HG03442 (cell line): ENCODE measurements around the gene SLC25A24.
A peak's percentile ranks its signal among the peaks of the same experiment; 100 is the strongest.
"Not testable (repeated sequence)": the region's sequence is repeated elsewhere in the genome, so short reads cannot be mapped to it uniquely, and the experiment has no call there.

ENCODE experiments used
- ATAC-seq: cut with Tn5 transposase; IDR thresholded peaks from one replicate; pipeline ENCODE4 v1.9.1; 2021; ENCODE audit warnings: mild to moderate bottlenecking, moderate library complexity; ENCODE audit not compliant: unreplicated experiment

The SLC25A24 gene

DNA sequence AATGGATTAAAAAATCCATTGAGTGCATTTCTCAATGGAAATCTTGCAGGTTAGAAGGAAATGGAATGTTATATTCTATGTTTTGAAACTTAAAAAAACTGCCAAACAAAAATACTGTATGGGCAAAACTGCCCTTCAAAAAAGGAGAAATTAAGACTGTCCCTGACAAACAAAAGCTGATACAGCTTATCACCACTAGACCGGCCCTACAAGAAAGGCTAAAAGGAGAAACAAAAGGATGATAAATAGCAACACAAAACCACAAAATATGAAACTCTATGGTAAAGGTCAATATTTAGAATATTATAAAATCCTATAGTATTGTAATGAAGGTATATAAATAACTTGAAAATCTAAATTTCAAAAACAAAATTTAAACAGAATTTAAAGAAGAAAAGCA, 60.0 kb downstream of the SLC25A24 start:
- ATAC-seq: no peak

DNA sequence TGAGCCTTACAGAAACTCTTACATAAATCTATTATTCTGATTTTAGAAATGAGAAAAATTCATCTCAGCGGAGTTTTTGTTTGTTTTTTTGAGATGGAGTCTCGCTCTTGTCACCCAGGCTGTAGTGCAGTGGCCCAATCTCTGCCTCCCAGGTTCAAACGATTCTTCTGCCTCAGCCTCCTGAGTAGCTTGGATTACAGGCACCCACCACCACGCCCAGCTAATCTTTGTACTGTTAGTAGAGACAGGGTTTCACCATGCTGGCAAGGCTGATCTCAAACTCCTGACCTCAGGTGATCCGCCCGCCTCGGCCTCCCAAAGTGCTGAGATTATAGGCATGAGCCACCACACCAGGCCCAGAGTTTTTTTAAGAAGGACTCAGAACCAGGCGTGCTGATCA, 60.6 kb downstream of the SLC25A24 start:
- ATAC-seq: not testable (repeated sequence)

DNA sequence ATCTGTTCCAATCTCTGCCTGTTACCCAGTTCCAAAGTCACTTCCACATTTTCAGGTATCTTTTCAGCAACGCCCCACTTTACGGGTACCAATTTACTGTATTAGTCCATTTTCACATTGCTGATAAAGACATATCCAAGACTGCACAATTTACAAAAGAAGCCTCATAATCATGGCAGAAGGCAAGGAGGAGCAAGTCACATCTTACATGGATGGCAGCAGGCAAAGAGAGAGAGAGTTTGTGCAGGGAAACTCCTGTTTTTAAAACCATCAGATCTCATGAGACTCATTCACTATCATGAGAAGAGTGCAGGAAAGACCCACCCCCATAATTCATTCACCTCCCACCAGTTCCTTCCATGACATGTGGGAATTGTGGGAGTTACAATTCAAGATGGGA, 67.0 kb downstream of the SLC25A24 start:
- not testable (repeated sequence) for ATAC-seq

DNA sequence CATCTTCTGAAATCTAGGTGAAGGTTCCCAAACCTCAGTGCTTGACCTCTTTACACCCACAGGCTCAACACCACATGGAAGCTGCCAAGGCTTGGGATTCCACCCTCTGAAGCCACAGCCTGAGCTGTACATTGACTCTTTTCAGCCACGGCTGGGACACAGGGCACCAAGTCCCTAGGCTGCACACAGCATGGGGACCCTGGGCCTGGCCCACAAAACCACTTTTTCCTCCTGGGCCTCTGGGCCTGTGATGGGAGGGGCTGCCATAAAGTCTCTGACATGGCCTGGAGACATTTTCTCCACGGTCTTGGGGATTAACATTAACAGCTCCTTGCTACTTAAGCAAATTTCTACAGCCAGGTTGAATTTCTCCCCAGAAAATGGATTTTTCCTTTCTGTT, 67.8 kb downstream of the SLC25A24 start:
- ATAC-seq: not testable (repeated sequence)

DNA sequence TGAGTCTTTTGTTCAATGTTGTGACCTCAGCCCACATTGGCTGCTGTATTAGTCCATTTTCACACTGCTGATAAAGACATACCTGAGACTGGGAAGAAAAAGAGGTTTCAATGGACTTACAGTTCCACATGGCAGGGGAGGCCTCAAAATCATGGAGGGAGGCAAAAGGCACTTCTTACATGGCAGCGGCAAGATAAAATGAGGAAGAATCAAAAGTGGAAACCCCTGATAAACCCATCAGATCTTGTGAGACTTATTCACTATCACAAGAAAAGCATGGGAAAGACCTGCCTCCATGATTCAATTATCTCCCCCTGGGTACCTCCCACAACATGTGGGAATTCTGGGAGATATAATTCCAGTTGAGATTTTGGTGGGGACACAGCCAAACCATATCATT, 68.9 kb downstream of the SLC25A24 start:
- not testable (repeated sequence) for ATAC-seq

DNA sequence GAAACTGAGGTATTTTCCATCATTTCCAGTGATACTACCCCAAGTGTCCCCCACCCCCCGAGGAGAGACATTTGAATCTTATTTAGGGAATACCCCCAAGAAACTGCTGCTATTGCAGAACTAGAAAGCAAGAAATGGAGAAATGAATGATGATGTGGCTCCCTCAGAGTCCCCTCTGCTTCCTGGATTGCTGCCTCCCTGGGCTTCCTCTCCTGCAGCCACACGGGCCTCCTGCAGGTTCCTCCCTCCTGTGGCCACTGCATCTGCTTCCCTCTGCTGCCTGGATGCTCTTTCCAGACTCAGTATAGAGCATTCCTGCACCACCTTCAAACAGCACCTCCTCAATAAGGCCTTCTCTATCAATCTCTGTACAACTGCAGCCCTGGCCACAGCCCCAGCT, 69.3 kb downstream of the SLC25A24 start:
- no peak for ATAC-seq

DNA sequence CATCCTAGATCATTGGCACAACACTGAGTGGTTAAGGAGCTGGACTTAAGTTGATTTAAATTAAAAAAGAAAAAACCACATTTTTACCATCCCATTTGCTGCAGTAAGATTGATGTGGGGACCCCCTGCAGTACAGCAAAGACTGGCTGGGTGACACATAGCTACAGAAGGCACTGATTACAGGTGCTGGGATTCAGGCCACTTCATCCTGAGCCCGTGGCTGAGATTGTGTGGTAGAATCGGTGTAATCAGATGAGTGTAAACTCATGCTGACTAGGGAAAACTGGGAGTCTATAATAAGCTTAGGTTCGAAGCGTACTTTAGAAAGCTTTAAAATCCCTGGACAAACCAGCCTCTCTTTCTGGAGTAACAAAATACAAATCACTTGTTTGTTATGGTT, 70.1 kb downstream of the SLC25A24 start:
- no peak for ATAC-seq

DNA sequence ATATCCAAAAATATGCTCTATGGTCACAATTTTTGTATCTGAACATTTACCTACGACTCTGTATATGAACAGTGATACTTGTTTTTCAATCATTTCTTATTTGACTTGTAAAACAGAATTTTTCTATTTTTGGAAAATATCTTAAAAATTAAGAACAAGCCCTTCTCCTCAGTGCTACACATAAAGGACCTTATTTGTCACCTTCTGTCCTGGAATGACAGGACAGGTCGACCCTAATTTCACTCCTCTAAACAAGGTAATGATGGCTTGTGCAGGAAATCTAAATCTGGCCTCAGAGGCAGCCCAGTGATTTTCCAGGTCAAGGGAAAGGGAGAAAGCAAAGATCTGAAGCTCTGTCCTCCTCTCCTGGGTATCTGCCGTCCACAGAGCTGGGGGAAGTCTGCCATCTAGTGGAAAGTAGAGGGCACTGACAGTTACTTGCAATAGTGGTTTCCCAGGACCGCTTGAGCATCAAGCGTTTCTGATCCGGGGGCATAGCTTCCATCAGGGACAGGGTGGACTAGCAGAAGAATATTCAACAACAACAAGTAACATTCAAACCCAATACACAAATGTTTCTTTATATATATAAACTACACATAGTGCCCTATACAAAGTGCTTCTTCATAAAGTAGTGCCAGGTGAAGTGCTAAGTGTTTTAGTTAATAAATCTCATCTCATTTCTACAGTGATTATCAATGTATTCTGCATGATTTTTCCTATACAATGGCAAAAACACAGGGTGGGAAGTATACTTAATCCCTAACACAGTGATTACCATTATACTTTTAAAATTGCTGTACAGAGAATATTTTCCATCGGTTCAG, 74.6 kb downstream of the SLC25A24 start:
- ATAC-seq: peak; percentile 92

DNA sequence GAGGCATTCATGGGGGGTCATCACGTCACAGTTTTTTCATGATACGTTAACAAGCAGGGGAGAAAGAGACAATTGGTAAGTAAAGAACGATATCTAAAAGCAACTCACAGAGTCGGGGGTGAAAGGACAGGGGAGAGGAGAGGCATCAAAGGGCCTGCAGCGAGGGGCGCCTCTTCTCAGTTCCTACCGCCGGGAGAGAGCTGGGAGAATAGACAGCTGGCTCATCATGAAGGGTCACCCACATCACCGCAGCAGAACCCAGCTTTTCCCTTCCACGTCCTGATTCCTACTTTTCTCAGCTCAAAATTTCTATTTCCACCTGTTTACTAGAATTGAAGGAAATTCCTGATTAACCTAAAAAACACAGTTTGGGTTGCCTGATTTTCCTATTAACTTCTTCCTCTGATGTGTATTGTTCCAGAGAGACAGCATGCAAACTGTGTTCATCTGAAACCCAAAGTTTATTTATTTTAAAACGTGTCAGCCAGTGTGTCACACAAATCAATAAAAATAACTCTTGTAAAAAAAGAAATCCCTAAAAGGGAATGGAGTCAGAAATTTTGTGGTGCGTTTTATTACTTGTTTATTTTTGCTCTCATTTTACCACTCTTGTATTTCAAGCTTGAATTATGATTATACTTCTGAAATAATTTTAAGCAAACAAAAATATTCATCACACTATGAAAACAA, 75.4 kb downstream of the SLC25A24 start:
- ATAC-seq: no peak

DNA sequence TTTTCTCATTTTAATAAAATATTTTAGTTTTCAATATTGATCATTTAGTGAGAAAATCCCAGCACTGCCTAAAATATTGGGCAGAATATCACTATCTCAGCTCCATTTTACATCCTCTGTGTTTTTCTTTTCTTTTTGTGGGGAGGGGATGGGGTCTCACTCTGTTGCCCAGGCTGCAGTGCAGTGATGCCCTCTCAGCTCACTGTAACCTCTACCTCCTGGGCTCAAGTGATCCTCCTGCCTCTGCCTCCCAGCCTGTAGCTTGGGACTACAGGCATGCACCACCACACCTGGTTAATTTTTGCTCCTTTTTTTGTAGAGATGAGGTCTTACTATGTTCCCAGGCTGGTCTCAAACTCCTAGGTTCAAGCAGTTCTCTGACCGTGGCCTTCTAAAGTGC, 76.1 kb downstream of the SLC25A24 start:
- ATAC-seq: no peak

DNA sequence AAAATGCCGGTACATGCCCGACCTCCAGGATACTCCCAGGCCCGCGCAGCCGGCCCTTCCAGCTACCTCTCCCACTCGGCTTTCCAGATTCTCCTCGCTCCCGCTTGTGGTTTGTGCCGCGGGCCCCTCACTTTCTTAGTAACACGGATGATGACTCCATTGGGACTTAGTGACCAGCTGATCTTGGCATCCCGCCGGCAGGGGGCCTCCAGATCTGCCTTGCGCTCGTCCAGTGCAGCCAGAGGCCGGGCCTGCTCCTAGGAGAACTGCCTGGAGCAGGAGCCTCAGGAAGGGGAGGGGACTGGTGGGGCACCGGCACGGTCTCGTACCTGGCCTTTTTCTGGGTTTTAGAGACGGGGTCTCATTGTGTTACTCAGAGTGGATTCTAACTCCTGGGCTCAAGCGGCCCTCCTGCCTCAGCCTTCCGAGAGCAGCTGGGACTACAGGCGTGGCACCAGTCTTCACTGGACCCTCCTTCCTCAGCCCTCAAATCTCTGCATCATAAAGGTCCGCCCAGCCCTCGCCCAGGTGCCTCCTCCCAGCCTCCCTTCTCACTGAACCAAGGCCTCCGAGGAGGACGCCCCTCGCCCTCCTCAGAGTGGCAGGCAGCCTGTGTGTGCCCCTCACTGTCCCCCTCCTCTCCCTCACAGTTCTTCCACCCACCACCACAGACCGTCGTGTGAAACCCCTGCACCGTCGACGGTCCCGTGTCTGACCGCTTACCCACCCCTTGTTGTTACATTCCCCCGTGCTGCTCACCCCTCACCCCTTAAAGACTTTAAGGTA, 78.6 kb downstream of the SLC25A24 start:
- ATAC-seq: no peak

DNA sequence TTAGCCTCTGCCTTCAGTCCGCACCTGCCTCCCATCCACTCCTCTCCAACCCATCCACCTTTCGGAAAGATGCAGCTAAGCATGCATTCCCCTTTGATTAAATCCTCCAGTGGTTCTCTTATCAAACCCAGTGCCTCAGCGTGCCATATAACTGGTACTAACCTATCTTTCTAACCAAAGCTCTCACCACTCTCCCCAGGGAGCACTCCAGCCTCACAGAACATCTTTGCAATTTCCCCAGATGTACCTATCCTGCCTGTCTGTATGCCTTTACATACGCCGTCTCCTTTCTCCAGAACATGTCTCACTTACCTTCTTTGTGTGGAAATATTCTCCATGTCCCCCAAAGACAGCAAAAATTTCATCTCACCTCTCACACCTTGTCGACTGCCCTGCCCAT, 80.0 kb downstream of the SLC25A24 start:
- no peak for ATAC-seq

DNA sequence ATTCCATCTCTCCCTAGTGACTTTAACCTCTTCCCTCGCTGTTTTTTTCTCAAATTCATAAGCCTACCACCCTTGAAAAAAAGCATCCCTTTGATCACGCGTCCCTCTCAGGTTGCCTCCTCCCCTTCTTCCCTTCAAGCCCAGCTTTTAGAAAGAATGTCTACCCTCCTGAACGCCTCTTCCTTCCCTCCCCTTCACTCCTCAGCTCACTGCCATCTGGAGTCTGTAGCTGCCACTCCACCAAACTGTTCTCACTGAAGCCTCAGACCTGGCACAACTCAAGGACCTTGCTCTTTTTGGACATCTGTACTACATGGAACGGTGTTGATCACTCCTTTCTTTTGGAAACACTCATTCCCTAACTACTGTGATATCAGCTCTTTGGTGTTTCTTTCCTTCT, 80.6 kb downstream of the SLC25A24 start:
- ATAC-seq: no peak

DNA sequence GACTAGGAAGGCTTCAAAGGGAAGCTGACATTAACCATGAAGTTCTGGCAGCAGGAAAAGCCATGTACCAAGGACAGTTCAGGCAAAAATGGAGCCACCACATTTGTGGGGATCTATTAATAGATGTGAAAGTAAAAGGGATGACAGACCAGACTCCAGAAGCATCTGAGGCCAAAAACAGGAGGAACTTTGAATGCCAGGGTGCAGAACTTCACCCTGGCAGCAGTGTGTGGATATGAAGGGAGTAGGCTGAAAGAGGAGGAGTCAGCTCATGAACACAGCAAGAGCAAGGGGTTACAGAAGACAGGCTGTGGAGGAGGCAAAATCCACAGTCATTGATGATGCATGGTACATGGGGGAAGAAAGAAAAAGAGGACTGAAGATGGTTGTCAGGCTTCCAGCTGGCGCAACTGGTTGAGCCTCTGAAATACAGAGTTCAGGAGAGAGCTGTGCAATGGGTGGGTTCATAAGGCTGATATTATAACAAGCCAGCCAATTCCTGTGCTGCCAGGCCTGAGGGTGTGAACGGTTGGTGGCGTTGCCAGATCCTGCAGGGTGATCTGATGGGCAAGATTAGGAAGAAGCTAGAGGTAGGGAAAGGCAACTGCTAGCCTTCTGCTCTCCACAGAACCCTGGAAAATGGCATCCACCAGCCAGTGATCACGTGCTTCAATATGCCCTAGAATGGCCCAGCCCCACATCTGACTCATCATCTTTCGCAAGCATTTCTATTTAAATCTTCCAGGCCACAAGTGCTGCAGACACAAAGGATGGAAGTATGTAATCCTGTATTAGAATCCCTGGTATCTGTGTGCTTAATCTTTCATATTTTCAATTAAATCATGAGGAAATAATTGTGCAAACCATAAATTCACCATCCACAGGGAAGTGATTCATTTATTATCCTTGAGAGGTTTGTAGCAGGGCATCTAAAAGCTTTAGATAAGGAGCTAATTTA, 81.9 kb downstream of the SLC25A24 start:
- no peak for ATAC-seq

DNA sequence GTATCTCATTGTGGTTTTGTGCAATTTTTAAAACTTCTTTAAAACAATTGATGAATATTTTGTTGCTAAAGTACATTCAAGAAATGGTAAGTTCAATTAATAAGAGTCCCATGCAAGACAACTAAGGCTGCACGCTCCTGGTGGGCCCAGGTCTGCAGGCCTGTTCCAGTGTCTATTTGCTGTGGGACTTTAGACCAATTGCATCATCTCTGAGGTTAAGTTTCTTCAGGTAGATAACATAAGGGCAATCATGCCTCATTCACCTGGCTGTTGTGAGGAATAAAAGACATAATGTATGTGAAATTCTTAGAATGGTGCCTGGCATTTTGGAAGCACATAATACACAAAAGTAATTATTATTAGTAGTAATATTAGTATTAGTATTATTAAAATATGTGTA, 82.9 kb downstream of the SLC25A24 start:
- no peak for ATAC-seq

DNA sequence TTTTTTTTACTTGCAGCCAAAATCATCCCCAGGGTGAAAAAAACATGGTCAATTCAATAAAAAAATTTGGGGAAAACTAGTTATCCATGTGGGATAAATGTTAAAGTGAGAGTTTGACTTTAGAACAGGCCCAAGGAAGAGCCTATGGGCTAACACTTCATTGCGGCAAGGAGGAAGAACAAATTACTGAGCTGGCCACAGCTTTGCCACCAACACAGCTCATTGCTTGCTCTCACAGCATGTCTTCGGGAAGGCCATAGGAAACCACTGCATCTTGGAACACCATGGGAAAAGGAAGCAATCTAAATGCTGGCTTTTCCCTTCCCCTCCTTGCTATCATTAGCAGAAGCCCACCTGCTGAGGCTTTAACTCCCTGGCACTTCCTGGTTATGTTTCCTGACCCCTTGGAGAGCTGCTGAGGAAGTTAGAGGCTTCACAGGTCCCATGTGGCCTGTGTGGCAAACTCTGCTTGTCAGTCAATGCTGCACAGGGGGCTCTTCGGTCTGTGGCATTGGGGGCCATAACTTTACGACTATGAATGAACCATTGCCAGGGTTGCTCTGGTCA, 86.0 kb downstream of the SLC25A24 start:
- no peak for ATAC-seq

DNA sequence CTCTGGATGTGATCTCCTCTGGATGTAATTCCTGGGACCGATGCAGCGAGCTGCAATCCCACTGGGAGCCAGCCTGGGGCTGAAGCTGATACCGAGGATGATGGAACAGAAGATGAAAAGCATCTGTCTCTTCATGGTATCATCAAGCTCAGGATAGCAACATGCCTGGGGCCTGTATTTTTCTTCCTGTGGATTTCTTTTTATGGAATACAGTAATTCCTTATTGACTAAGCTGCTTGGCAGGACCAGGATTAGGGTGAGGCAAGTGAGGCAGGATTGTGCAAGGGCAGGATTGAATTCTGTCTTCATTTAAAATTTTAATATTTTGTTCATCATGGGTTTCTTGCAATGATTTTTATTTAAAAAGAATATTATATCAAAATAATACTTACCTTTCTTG, 86.6 kb downstream of the SLC25A24 start:
- ATAC-seq: no peak

DNA sequence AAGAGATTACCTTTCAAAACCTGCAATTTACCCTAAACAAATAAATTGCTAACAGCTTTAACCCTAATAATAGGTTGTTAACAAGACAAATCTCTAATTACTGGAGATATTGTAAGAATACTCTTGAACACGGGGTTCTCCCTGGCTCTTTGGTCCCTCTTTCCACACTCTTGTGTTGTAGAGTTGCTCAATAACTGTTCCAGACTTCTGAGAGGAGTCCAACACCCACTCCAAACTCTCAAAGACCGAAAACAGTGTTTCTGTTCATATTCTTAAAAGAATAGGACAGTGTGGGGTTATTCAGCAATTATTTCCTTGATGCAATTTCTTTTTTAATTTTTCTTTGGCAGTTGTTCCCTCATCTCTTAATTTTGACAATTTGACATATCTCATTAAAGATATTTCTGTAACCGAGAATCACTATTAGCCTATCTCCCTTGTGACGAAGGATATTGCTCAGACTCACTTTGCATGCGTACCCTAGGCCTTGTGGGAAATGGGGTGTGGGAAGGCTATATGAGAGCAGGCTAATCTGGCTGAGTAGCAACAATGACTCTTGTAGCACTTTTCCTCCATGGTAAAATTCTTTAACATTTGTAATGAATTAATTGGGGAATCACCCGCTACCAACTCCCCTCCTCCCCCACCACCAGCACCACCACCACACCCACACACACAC, 90.7 kb downstream of the SLC25A24 start:
- ATAC-seq: no peak

DNA sequence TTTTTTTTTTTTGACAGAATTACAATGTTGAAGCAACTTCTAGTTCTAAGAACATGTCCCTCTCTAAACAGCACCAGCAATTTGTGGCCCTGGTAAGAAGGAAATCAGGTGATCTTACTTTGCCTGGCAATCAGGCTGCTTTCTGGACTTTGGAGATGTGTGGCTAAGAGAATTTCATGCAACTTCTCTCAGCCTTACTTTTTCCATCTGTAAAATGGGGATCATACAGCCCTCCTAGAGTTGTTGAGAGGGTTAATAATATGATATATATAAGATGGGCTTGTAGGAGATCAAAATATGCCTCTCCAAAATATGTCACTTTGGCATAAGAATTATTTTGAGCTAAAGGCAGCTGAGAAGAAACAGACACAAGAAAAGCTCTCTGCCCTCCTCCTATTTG, 92.0 kb downstream of the SLC25A24 start:
- ATAC-seq: no peak

DNA sequence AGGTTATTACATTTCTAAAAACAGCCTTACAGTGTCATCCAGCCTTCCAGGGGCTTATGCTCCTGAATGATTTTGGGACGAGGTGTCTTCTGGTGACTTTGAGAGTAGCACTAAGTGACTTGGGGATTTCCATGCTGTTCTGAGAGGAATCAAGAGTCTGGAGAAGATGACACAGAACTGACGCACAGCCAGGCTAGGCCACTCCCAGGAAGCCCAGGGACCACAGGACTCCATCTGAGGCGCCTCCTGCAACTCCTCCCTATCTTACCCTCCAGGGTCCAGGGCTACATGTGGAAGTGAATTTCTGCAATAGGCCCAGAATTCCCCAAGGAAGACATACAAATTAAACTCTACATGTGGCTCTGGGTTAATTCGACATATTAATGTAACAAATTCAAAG, 92.5 kb downstream of the SLC25A24 start:
- ATAC-seq: peak; percentile 50
